A549 treated with AZD2906 at 1 μM for 4 hours (cell line): ENCODE measurements around the gene CXCL6. TPM values are rescaled to one million over a fixed set of nuclear protein-coding genes. Genes with fewer than 3 reads are reported as not detected.

Experiments
- total RNA-seq: library from RNA; stranded (reverse); fragments of 200-300 nt; extraction: Qiagen RNA extraction; gene quantifications from 5 replicates; pipeline ENCODE4 v1.2.3, GENCODE V29; 2022

CXCL6 gene
- 0.06 TPM in 1 of 5 replicates, not detected in the others for total RNA-seq

DNA sequence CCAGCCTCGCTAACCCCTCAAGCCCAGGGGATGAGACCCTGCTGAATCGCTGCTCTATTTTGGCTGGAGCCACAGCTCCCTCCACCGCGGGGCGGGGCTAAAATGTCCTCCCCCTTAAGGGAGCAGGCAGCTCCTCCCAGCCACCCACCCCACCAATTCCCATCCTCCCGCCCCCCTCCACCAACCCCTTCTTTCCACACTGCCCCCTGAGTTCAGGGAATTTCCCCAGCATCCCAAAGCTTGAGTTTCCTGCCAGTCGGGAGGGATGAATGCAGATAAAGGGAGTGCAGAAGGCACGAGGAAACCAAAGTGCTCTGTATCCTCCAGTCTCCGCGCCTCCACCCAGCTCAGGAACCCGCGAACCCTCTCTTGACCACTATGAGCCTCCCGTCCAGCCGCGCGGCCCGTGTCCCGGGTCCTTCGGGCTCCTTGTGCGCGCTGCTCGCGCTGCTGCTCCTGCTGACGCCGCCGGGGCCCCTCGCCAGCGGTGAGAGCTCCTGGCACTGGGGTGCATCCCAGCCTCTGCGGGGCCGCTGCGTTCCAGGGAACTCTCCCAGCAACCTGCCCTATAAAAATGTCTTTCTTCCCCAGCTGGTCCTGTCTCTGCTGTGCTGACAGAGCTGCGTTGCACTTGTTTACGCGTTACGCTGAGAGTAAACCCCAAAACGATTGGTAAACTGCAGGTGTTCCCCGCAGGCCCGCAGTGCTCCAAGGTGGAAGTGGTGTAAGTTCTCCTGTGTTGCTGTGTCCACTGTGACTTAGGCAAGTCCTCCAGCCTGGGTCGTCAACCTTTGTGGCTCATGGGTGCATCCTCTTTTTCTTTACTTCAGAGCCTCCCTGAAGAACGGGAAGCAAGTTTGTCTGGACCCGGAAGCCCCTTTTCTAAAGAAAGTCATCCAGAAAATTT, at the start of gene CXCL6:
CXCL6 (plus strand) TSS at position 306 of the 907 bp plus-strand sequence; CDS start at position 379, 73 bp downstream.

GRCh38 chr4:73853246-73853704, 16.8 kb downstream of the CXCL6 start, which contains the start of gene PF4V1:
PF4V1 (plus strand) TSS chr4:73853296; CDS start chr4:73853363, 67 bp downstream.

DNA sequence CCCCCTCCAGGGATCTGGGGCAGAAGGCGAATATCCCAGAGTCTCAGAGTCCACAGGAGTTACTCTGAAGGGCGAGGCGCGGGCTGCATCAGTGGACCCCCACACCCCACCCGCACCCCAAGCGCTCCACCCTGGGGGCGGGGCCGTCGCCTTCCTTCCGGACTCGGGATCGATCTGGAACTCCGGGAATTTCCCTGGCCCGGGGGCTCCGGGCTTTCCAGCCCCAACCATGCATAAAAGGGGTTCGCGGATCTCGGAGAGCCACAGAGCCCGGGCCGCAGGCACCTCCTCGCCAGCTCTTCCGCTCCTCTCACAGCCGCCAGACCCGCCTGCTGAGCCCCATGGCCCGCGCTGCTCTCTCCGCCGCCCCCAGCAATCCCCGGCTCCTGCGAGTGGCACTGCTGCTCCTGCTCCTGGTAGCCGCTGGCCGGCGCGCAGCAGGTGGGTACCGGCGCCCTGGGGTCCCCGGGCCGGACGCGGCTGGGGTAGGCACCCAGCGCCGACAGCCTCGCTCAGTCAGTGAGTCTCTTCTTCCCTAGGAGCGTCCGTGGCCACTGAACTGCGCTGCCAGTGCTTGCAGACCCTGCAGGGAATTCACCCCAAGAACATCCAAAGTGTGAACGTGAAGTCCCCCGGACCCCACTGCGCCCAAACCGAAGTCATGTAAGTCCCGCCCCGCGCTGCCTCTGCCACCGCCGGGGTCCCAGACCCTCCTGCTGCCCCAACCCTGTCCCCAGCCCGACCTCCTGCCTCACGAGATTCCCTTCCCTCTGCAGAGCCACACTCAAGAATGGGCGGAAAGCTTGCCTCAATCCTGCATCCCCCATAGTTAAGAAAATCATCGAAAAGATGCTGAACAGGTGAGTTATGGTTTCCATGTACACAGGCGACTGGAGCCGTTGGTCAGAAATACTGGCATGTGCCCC, 32.9 kb downstream of the CXCL6 start, which contains the start of gene CXCL1:
CXCL1 (plus strand) TSS at position 264 of the 926 bp plus-strand sequence; CDS start at position 342, 78 bp downstream.

Other genes with a start within 250 kb of the CXCL6 start
- gene RASSF6, start 216.2 kb upstream of the CXCL6 start, total RNA-seq: 0.66 to 0.88 TPM (median 0.76 TPM) in 5 replicates
- 4.3 to 8.8 TPM (median 6.0 TPM) in 5 replicates for gene CXCL8, start 96.1 kb upstream of the CXCL6 start, total RNA-seq
- gene PF4V1, start 16.6 kb downstream of the CXCL6 start, total RNA-seq: not detected in 5 replicates
- gene CXCL1, start 32.7 kb downstream of the CXCL6 start, total RNA-seq: 5.3 to 6.6 TPM (median 6.2 TPM) in 5 replicates
- gene PF4, start 145.3 kb downstream of the CXCL6 start, total RNA-seq: 0.58 to 1.3 TPM (median 1.1 TPM) in 5 replicates
- 0.13 to 0.22 TPM in 2 of 5 replicates, not detected in the others for gene PPBP, start 151.5 kb downstream of the CXCL6 start, total RNA-seq
- 26.7 to 32.8 TPM (median 31.0 TPM) in 5 replicates for gene CXCL5, start 162.0 kb downstream of the CXCL6 start, total RNA-seq
- 3.2 to 4.4 TPM (median 3.3 TPM) in 5 replicates for gene CXCL3, start 202.0 kb downstream of the CXCL6 start, total RNA-seq